Small intestine (tissue), 7 donors: ENCODE data around the gene BTRC. TPM values are rescaled to one million over a fixed set of nuclear protein-coding genes. Genes with fewer than 3 reads are reported as not detected.

Source experiments
- DNase-seq, 2 donors: peaks; one replicate each; pipeline versions ENCODE4 v3.0.0 to v3.0.0-alpha.2; 2013
- FAIRE-seq: peaks from 2 replicates; lab custom pipeline; 2012; peaks lifted over from hg19 to GRCh38; lab: Jason Lieb, UNC
- H3K27ac ChIP-seq, 3 donors: one replicate each; pipeline ENCODE4 v1.5.1; 2013; ENCODE audit warnings: low read length in 2 of 3, mild to moderate bottlenecking in 2 of 3, control low read depth in 1 of 3, inconsistent platforms in 1 of 3, low read depth in 1 of 3, moderate library complexity in 1 of 3
- H3K27me3 ChIP-seq, 3 donors: one replicate each; pipeline ENCODE4 v1.6.1; 2013; ENCODE audit warnings: low read length in 3 of 3, inconsistent platforms in 1 of 3; ENCODE audit not compliant: control insufficient read depth in 3 of 3, insufficient read depth in 3 of 3
- H3K36me3 ChIP-seq, 3 donors: one replicate each; pipeline ENCODE4 v1.6.1; 2013; ENCODE audit warnings: low read length in 3 of 3, inconsistent platforms in 1 of 3, low read depth in 1 of 3, mild to moderate bottlenecking in 1 of 3, moderate library complexity in 1 of 3; ENCODE audit not compliant: control insufficient read depth in 3 of 3, insufficient read depth in 2 of 3
- H3K4me1 ChIP-seq, 3 donors: one replicate each; pipeline ENCODE4 v1.6.1; 2013; ENCODE audit warnings: low read length in 2 of 3, inconsistent platforms in 1 of 3, low read depth in 1 of 3, mild to moderate bottlenecking in 1 of 3, moderate library complexity in 1 of 3; ENCODE audit not compliant: control insufficient read depth in 3 of 3, insufficient read depth in 2 of 3
- H3K4me3 ChIP-seq, 3 donors: one replicate each; pipeline ENCODE4 v1.5.1; 2013; ENCODE audit warnings: low read length in 3 of 3, control low read depth in 1 of 3, inconsistent platforms in 1 of 3, low read depth in 1 of 3, mild to moderate bottlenecking in 1 of 3, moderate library complexity in 1 of 3
- H3K9me3 ChIP-seq, 2 donors: one replicate each; pipeline ENCODE4 v1.6.1; 2013; ENCODE audit warnings: low read depth in 1 of 2, low read length in 1 of 2; ENCODE audit not compliant: control insufficient read depth in 2 of 2, insufficient read depth in 1 of 2
- WGBS, 3 donors: extraction: QIAGEN DNeasy Blood & Tissue Kit; methylation state at CpG; one replicate each; pipeline ENCODE4 v1.1.7; 2013; 5-methylcytosine and 5-hydroxymethylcytosine counted together
- polyA plus RNA-seq, 4 donors: library from polyadenylated mRNA; stranded (reverse) in 3 of 4; unstranded in 1 of 4; fragments of 200-250 nt in 3 of 4; fragments of 120-200 nt in 1 of 4; gene quantifications; one replicate each; pipeline versions ENCODE4 v1.2.1 to v1.2.3, GENCODE V29; 2013
- donor health status: healthy with polysubstance abuse.
- donor health status: control.
- donor health status: control.
- donor health status: Bipolar disorder and iron deficiency.
- donor health status: healthy.

BTRC gene
- polyA plus RNA-seq, 4 donors, result 3.0 to 12.5 (median 4.9) TPM

DNA sequence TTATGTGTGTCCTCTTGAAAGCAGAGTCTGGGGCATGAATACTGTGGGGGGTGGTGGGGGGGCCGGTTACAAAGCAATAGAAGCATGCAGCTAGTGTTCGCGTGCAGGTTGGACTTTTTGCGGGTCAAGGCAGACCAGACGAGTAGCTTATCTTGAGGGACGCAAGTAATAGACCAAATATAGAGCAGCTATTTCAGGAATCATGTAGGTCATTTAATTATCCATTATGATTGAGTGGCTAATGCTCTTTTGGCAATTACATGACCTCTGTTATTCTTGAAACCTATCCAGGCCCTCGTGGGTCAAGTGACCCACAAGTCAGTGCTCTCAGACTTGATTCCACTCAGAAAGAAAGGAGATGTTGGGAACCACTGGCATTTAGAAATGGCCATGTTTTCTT, 93.0 kb downstream of the BTRC start:
- FAIRE-seq, result no peak
- H3K27ac ChIP-seq, result no peak overlapping the region
- H3K4me1 ChIP-seq, result no peaks in the 10 kb centered on the region
- no peaks in the 10 kb centered on the region for H3K9me3 ChIP-seq
- H3K4me3 ChIP-seq, result no peak overlapping the region
- no peaks in the 10 kb centered on the region for H3K27me3 ChIP-seq
- DNase-seq, result no peak
- 77 to 80% (median 77%) methylated on average over 7 of the region's 7 CpGs for WGBS, 3 donors
- no peaks in the 10 kb centered on the region for H3K36me3 ChIP-seq

DNA sequence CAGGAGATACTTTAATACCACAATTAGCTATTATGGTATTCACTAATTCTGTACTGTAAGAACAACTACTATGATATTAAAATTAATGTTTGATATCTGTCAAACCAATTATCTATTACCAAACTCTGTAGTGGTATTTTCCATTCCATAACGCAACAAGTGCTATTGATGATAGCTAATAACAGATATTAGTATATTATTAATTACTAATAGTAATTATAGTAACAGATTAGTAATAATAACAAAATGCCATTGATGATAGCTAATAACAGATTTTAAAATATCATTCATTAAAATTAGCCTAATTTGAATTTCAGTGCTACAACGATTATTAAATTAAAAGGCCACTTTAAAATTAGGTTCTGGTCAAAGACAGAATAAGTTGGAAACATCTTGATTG, 93.5 kb downstream of the BTRC start:
- Histone ChIP-seq H3K9me3 (no peaks in the 10 kb centered on the region), H3K36me3 (no peaks in the 10 kb centered on the region), H3K27ac (no peak overlapping the region), H3K4me3 (no peak overlapping the region), H3K4me1 (no peaks in the 10 kb centered on the region), H3K27me3 (no peaks in the 10 kb centered on the region)
- FAIRE-seq (no peak), DNase-seq (no peak)
- 95 to 100% (median 95%) methylated on average over 2 of the region's 2 CpGs for WGBS, 3 donors

- no peaks in the 10 kb centered on the region for H3K9me3 ChIP-seq
- 81 to 83% (median 81%) methylated on average over 6 of the region's 6 CpGs for WGBS, 3 donors
- no peaks in the 10 kb centered on the region for H3K4me1 ChIP-seq
- H3K27me3 ChIP-seq, result no peaks in the 10 kb centered on the region
- no peaks in the 10 kb centered on the region for H3K36me3 ChIP-seq
- FAIRE-seq, result no peak
- H3K27ac ChIP-seq, result no peak overlapping the region
- H3K4me3 ChIP-seq, result no peak overlapping the region
- DNase-seq, result no peak
Measured at GRCh38 chr10:101450277-101451080, 96.5 kb downstream of the BTRC start.

DNA sequence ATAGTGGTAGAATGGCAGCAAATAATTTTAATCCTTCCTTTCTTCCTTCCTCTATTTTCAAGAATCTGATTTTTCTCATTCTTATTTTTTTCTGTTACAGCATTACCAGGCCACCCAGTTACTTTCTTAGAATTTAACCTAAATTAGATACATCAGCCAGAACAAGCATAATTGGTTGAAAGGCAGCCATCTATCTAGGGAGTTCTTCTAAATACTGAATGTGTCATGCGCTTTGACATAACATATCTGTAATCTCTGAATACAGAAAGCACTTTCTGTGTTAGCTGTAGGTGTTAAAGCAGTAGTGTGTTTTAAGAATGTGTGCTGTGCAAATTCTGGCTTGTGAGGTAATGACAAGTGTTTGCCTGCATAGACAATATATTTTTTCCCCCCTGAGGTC, 97.3 kb downstream of the BTRC start:
- DNase-seq (no peak), FAIRE-seq (no peak)
- WGBS, 3 donors, result 95 to 100% (median 96%) methylated on average over 1 of the region's 1 CpG
- no peak overlapping the region for H3K4me3 ChIP-seq
- H3K27ac ChIP-seq, result no peak overlapping the region
- no peaks in the 10 kb centered on the region for H3K9me3 ChIP-seq
- H3K27me3 ChIP-seq, result no peaks in the 10 kb centered on the region
- no peaks in the 10 kb centered on the region for H3K36me3 ChIP-seq
- H3K4me1 ChIP-seq, result no peaks in the 10 kb centered on the region

DNA sequence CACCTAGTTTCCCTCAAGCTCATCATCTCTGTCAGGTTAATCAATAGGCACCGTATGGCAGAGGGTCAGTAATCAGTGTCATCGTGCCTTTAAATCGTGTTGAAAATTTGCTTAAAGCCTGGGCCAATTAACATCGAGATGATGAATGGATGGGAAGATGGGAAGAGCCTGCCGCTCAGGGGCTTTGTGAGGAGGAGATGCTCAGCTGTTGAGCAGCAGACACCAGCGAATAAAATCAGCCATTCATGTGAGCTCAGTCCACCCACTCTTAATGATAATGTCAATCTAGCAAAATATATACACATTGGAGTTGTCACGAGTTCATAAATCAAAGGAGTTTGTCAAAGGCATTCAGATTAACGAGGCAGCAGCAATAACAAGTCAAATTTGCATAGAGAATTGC, 97.7 kb downstream of the BTRC start:
- no peaks in the 10 kb centered on the region for H3K36me3 ChIP-seq
- H3K27ac ChIP-seq, result no peak overlapping the region
- no peaks in the 10 kb centered on the region for H3K4me1 ChIP-seq
- H3K4me3 ChIP-seq, result no peak overlapping the region
- H3K27me3 ChIP-seq, result no peaks in the 10 kb centered on the region
- no peaks in the 10 kb centered on the region for H3K9me3 ChIP-seq
- 77 to 88% (median 87%) methylated on average over 8 of the region's 8 CpGs for WGBS, 3 donors
- FAIRE-seq (no peak), DNase-seq (no peak)

DNA sequence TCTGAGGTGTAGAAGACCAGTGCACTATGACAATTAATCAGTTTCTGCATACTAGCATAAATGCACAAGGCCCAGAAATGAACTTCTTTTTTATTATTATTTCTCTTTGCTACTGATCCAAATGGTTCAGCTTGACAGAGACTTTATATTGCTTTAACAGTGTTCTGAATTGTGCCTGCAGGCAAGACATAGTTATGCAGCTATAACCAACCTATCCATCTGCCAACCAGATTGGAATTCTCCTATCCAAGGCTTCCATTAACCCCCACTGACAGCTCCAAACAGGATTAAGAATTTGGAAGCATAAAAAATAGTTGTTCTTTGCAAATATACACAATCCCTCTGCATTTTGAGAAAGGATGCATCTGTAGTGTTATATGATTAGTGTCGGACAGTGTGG, 98.2 kb downstream of the BTRC start:
- Histone ChIP-seq H3K4me3 (no peak overlapping the region), H3K27ac (no peak overlapping the region), H3K4me1 (no peaks in the 10 kb centered on the region), H3K9me3 (no peaks in the 10 kb centered on the region), H3K36me3 (no peaks in the 10 kb centered on the region), H3K27me3 (no peaks in the 10 kb centered on the region)
- 95 to 100% (median 97%) methylated on average over 1 of the region's 1 CpG for WGBS, 3 donors
- DNase-seq, result no peak
- no peak for FAIRE-seq

DNA sequence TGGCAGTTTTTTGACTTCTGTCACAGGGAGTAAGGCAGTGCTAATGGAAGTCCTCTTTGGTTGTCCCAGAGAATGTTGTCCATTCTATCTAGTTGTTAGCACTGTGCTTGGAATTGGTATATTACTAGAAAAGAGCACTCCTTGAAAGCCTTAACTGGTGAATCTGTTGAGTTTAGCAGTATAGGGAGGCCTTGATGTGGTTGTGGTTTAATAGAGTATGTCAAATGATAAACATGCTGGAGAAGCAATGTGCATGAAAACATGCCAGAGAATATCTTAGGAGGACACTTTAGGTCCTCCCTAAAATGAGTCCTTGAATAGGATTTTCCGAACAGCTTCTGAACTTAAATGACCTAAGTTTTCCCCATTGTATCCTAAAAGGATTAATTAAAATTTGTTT, 98.6 kb downstream of the BTRC start:
- Histone ChIP-seq H3K36me3 (no peaks in the 10 kb centered on the region), H3K9me3 (no peaks in the 10 kb centered on the region), H3K4me3 (no peak overlapping the region), H3K27me3 (no peaks in the 10 kb centered on the region), H3K27ac (no peak overlapping the region), H3K4me1 (no peaks in the 10 kb centered on the region)
- FAIRE-seq (no peak), DNase-seq (no peak)
- 82 to 93% (median 88%) methylated on average over 1 of the region's 1 CpG for WGBS, 3 donors

DNA sequence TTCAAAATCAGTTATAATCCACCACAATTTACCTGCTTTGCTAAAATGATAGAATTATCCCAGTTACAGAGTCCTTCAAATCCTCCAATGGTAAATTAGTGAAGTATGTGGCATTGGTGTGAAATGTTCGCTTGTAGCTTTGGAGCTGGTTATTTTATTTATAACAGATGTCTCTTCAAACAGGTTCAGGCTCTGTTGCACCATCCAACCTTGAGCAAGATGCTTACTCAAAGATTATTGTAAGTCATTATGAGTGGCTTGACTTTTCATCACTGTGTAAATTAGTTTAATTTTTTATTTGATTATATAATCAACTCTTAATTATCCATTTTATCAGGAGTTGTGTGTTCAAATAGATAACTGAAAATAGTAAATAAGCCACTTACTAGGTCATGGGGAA, 99.4 kb downstream of the BTRC start:
- H3K4me1 ChIP-seq, result no peaks in the 10 kb centered on the region
- no peaks in the 10 kb centered on the region for H3K27me3 ChIP-seq
- FAIRE-seq (no peak), DNase-seq (peak in 1 of 2 donors; percentile 3)
- H3K36me3 ChIP-seq, result no peaks in the 10 kb centered on the region
- H3K27ac ChIP-seq, result no peak overlapping the region
- no peaks in the 10 kb centered on the region for H3K9me3 ChIP-seq
- no peak overlapping the region for H3K4me3 ChIP-seq
- 80 to 97% (median 91%) methylated on average over 1 of the region's 1 CpG for WGBS, 3 donors
